ENCODE measurements around the gene SDS.

Gene SDS

GRCh38 chr12:113395119-113395518 lies 8.6 kb downstream of the SDS start:
- Histone ChIP-seq H3K9ac (ENCODE audit: low read depth, low read length) (no peak overlapping the region), H3K4me1 (ENCODE audit: control insufficient read depth, insufficient read depth, low read length) (no peaks in the 10 kb centered on the region), H3K36me3 (ENCODE audit: insufficient read depth, low read length) (peaks cover 8% of the 10 kb centered on the region)

GRCh38 chr12:113393749-113394148 lies 9.9 kb downstream of the SDS start:
- Histone ChIP-seq H3K9me3 (replicated peaks; ENCODE audit: low read length) (no peaks in the 10 kb centered on the region), H3K27me3 (ENCODE audit: control insufficient read depth, insufficient read depth, low read length) (peaks cover 11% of the 10 kb centered on the region), H3K4me2 (ENCODE audit: low read length) (no peak overlapping the region), H3K4me3 (ENCODE audit: low read length) (no peak overlapping the region), H3K4me1 (ENCODE audit: control insufficient read depth, insufficient read depth, low read length) (no peaks in the 10 kb centered on the region), H3K9ac (ENCODE audit: low read depth, low read length) (no peak overlapping the region), H3K36me3 (ENCODE audit: insufficient read depth, low read length) (peaks cover 13% of the 10 kb centered on the region)

More at GRCh38 chr12:113395119-113395518, 8.6 kb downstream of the SDS start:
- Histone ChIP-seq H3K9me3 (replicated peaks; ENCODE audit: low read length) (no peaks in the 10 kb centered on the region), H3K4me3 (ENCODE audit: low read length) (no peak overlapping the region), H3K27me3 (ENCODE audit: control insufficient read depth, insufficient read depth, low read length) (peaks cover 11% of the 10 kb centered on the region), H3K4me2 (ENCODE audit: low read length) (no peak overlapping the region)

GRCh38 chr12:113392988-113393579 lies 10.6 kb downstream of the SDS start:
- Histone ChIP-seq H3K27me3 (ENCODE audit: control insufficient read depth, insufficient read depth, low read length) (peaks cover 11% of the 10 kb centered on the region), H3K9ac (ENCODE audit: low read depth, low read length) (no peak overlapping the region)

GRCh38 chr12:113392520-113392919 lies 11.2 kb downstream of the SDS start:
- no peaks in the 10 kb centered on the region for H3K9me3 ChIP-seq (replicated peaks; ENCODE audit: low read length)
- no peak overlapping the region for H3K9ac ChIP-seq (ENCODE audit: low read depth, low read length)
- no peak overlapping the region for H3K4me2 ChIP-seq (ENCODE audit: low read length)
- H3K36me3 ChIP-seq (ENCODE audit: insufficient read depth, low read length), result peaks cover 18% of the 10 kb centered on the region
- H3K27me3 ChIP-seq (ENCODE audit: control insufficient read depth, insufficient read depth, low read length), result peaks cover 8% of the 10 kb centered on the region
- H3K4me1 ChIP-seq (ENCODE audit: control insufficient read depth, insufficient read depth, low read length), result no peaks in the 10 kb centered on the region
- no peak overlapping the region for H3K4me3 ChIP-seq (ENCODE audit: low read length)

More at GRCh38 chr12:113392988-113393579, 10.6 kb downstream of the SDS start:
- no peak overlapping the region for H3K4me2 ChIP-seq (ENCODE audit: low read length)
- no peaks in the 10 kb centered on the region for H3K9me3 ChIP-seq (replicated peaks; ENCODE audit: low read length)
- no peak overlapping the region for H3K4me3 ChIP-seq (ENCODE audit: low read length)
- H3K36me3 ChIP-seq (ENCODE audit: insufficient read depth, low read length), result peaks cover 15% of the 10 kb centered on the region
- H3K4me1 ChIP-seq (ENCODE audit: control insufficient read depth, insufficient read depth, low read length), result no peaks in the 10 kb centered on the region

- Histone ChIP-seq H3K4me1 (ENCODE audit: control insufficient read depth, insufficient read depth, low read length) (no peaks in the 10 kb centered on the region), H3K4me3 (ENCODE audit: low read length) (no peak overlapping the region), H3K9me3 (replicated peaks; ENCODE audit: low read length) (no peaks in the 10 kb centered on the region), H3K4me2 (ENCODE audit: low read length) (no peak overlapping the region), H3K27me3 (ENCODE audit: control insufficient read depth, insufficient read depth, low read length) (peaks cover 2% of the 10 kb centered on the region), H3K36me3 (ENCODE audit: insufficient read depth, low read length) (peaks cover 25% of the 10 kb centered on the region), H3K9ac (ENCODE audit: low read depth, low read length) (no peak overlapping the region)
Measured at GRCh38 chr12:113391650-113392337, 11.9 kb downstream of the SDS start.

- H3K4me1 ChIP-seq (ENCODE audit: control insufficient read depth, insufficient read depth, low read length), result no peaks in the 10 kb centered on the region
- no peaks in the 10 kb centered on the region for H3K9me3 ChIP-seq (replicated peaks; ENCODE audit: low read length)
- no peak overlapping the region for H3K4me2 ChIP-seq (ENCODE audit: low read length)
- H3K36me3 ChIP-seq (ENCODE audit: insufficient read depth, low read length), result peaks cover 26% of the 10 kb centered on the region
- H3K27me3 ChIP-seq (ENCODE audit: control insufficient read depth, insufficient read depth, low read length), result no peaks in the 10 kb centered on the region
- H3K4me3 ChIP-seq (ENCODE audit: low read length), result no peak overlapping the region
- no peak overlapping the region for H3K9ac ChIP-seq (ENCODE audit: low read depth, low read length)
Measured at GRCh38 chr12:113391145-113391544, 12.5 kb downstream of the SDS start.

- H3K4me2 ChIP-seq (ENCODE audit: low read length), result no peak overlapping the region
- no peaks in the 10 kb centered on the region for H3K4me1 ChIP-seq (ENCODE audit: control insufficient read depth, insufficient read depth, low read length)
- no peaks in the 10 kb centered on the region for H3K27me3 ChIP-seq (ENCODE audit: control insufficient read depth, insufficient read depth, low read length)
- peaks cover 26% of the 10 kb centered on the region for H3K36me3 ChIP-seq (ENCODE audit: insufficient read depth, low read length)
- H3K9me3 ChIP-seq (replicated peaks; ENCODE audit: low read length), result no peaks in the 10 kb centered on the region
- no peak overlapping the region for H3K4me3 ChIP-seq (ENCODE audit: low read length)
- no peak overlapping the region for H3K9ac ChIP-seq (ENCODE audit: low read depth, low read length)
Measured at GRCh38 chr12:113390064-113391043, 13.3 kb downstream of the SDS start.

GRCh38 chr12:113388351-113388750 lies 15.3 kb downstream of the SDS start:
- Histone ChIP-seq H3K9me3 (replicated peaks; ENCODE audit: low read length) (no peaks in the 10 kb centered on the region), H3K9ac (ENCODE audit: low read depth, low read length) (no peak overlapping the region), H3K36me3 (ENCODE audit: insufficient read depth, low read length) (peaks cover 32% of the 10 kb centered on the region), H3K4me2 (ENCODE audit: low read length) (no peak overlapping the region), H3K27me3 (ENCODE audit: control insufficient read depth, insufficient read depth, low read length) (no peaks in the 10 kb centered on the region), H3K4me1 (ENCODE audit: control insufficient read depth, insufficient read depth, low read length) (no peaks in the 10 kb centered on the region), H3K4me3 (ENCODE audit: low read length) (no peak overlapping the region)

GRCh38 chr12:113387631-113388030 lies 16.1 kb downstream of the SDS start:
- no peak overlapping the region for H3K4me3 ChIP-seq (ENCODE audit: low read length)
- no peak overlapping the region for H3K4me2 ChIP-seq (ENCODE audit: low read length)
- H3K9me3 ChIP-seq (replicated peaks; ENCODE audit: low read length), result no peaks in the 10 kb centered on the region
- H3K9ac ChIP-seq (ENCODE audit: low read depth, low read length), result no peak overlapping the region
- peaks cover 36% of the 10 kb centered on the region for H3K36me3 ChIP-seq (ENCODE audit: insufficient read depth, low read length)
- H3K27me3 ChIP-seq (ENCODE audit: control insufficient read depth, insufficient read depth, low read length), result no peaks in the 10 kb centered on the region
- H3K4me1 ChIP-seq (ENCODE audit: control insufficient read depth, insufficient read depth, low read length), result no peaks in the 10 kb centered on the region

GRCh38 chr12:113386866-113387566 lies 16.7 kb downstream of the SDS start:
- Histone ChIP-seq H3K4me1 (ENCODE audit: control insufficient read depth, insufficient read depth, low read length) (no peaks in the 10 kb centered on the region), H3K36me3 (ENCODE audit: insufficient read depth, low read length) (peaks cover 40% of the 10 kb centered on the region), H3K27me3 (ENCODE audit: control insufficient read depth, insufficient read depth, low read length) (no peaks in the 10 kb centered on the region), H3K9me3 (replicated peaks; ENCODE audit: low read length) (no peaks in the 10 kb centered on the region), H3K4me3 (ENCODE audit: low read length) (no peak overlapping the region), H3K4me2 (ENCODE audit: low read length) (no peak overlapping the region), H3K9ac (ENCODE audit: low read depth, low read length) (no peak overlapping the region)

Measured in skeletal muscle satellite cell (primary cell).